GM12891 (cell line): ENCODE data around the gene NAV2.

Source experiments
- DNase-seq: peaks from one replicate; pipeline ENCODE4 v3.0.0; 2011; ENCODE audit warnings: low spot score; ENCODE audit not compliant: insufficient read length
- FAIRE-seq: peaks from 2 replicates; lab custom pipeline; 2011; peaks lifted over from hg19 to GRCh38; lab: Jason Lieb, UNC
- PAX5 ChIP-seq: IDR thresholded peaks from 2 replicates; pipeline ENCODE4 v1.6.1; 2011; ENCODE audit warnings: low read length, moderate library complexity, mild to moderate bottlenecking; ENCODE audit not compliant: insufficient read depth, severe bottlenecking
- POLR2A ChIP-seq: IDR thresholded peaks from 2 replicates; pipeline ENCODE4 v1.6.1; 2011; ENCODE audit warnings: low read depth, low read length, control low read depth
- POLR2AphosphoS5 ChIP-seq: IDR thresholded peaks from 2 replicates; pipeline ENCODE4 v1.6.1; 2011; ENCODE audit warnings: low read depth, low read length, control low read depth
- POU2F2 ChIP-seq: IDR thresholded peaks from 2 replicates; pipeline ENCODE4 v1.6.1; 2011; ENCODE audit warnings: low read depth, mild to moderate bottlenecking, control low read depth, low read length, moderate library complexity
- SPI1 ChIP-seq: IDR thresholded peaks from 2 replicates; pipeline ENCODE4 v1.6.1; 2011; ENCODE audit warnings: low read depth, low read length, control low read depth
- TAF1 ChIP-seq: IDR thresholded peaks from 2 replicates; pipeline ENCODE4 v1.6.1; 2011; ENCODE audit warnings: low read depth, low read length, control low read depth

The NAV2 gene

DNA sequence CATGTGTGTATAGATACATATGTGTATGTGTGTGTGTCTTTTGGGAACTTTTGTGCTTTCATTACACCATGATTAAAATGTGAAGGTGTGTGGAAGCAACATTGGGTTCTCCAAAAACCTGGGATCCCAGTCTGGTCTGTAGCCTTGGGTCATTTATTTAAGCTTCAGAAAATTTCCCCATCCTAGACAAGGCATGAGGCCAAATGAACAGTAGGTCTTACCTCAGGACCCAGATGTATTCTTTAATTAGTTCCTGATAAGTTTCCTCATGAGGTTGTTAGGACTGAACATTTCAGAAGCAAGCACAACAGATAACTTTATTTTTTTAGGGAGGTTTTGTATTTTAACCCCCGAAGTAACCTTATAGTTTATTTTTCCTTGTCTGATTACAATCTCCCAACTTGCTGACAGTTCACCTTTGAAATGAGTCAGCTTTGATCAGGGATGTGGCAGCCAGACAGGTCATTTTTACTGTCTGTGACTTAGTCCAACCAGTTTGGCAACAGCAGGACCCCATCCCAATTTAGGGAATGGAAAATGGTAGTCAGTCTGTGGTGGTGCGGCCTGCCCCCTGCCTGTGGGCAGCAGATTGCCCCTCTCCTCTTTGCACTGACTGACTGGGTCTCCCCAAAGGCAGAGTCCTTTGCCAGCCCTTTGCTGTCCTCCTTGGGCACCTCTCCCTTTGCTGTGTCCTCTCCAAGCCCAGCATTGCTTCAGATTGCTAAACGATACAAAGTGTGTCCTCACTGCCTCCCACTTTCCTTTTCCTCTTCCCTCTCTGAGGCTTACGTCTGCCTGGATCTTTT lies 88.3 kb downstream of the NAV2 start:
- no peak for TF ChIP-seq TAF1
- TF ChIP-seq SPI1, result no peak
- no peak for TF ChIP-seq PAX5
- TF ChIP-seq POLR2A, result no peak
- TF ChIP-seq POLR2AphosphoS5, result no peak
- TF ChIP-seq POU2F2, result no peak
- FAIRE-seq (no peak), DNase-seq (no peak)

DNA sequence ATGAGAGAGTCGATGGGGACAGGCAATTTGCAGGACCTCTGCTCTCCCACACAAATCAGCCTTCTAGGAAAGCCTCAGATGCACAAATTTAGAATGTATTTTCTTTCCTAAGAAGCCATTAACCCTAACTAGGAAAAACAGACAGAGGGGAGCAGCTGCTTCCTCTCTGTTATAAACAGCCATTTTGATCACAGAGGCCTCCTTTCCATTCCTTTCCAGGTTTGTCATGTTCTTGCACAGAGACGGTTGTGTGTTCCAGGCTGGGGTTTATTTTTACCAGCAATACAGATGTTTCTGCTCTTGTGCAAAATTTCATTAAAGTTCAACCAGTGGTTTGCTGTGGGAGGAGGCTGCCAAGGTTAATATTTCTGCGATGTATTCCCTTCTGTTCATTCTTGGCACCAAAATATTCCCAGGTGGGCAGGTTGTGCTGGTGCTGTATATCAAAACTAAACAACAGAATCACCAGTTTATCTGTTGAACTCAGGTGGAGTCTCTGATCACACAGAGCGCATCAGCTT lies 90.2 kb downstream of the NAV2 start:
- no peak for TF ChIP-seq TAF1
- no peak for TF ChIP-seq SPI1
- no peak for TF ChIP-seq POLR2A
- no peak for TF ChIP-seq PAX5
- no peak for TF ChIP-seq POU2F2
- no peak for TF ChIP-seq POLR2AphosphoS5
- DNase-seq (no peak), FAIRE-seq (no peak)

DNA sequence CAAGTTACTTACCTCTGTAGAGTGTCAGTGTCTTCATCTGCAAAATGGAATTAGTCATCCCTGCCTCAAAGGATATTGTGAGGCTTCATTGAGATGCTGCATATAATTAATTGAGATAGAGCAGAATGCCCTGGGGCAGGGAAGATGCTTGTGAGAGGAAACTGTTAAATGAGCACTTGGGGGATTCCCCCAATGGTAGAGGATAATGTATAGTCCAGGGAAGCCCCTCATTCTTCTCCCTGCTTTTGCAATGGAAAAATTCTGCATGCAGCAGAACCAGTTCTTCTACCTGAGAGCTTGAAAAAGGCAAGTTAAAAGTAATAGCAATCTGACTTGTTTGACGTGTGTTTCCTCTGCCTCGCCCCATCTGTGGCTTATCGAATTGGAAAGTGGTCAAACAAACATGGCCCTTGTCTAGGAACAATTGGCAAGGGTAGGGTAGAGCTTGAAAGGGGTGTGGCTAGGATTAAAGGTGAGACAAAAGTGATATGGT lies 90.9 kb downstream of the NAV2 start:
- DNase-seq (no peak), FAIRE-seq (no peak)
- no peak for TF ChIP-seq POLR2AphosphoS5
- no peak for TF ChIP-seq POU2F2
- TF ChIP-seq TAF1, result no peak
- TF ChIP-seq POLR2A, result no peak
- TF ChIP-seq SPI1, result no peak
- TF ChIP-seq PAX5, result no peak

DNA sequence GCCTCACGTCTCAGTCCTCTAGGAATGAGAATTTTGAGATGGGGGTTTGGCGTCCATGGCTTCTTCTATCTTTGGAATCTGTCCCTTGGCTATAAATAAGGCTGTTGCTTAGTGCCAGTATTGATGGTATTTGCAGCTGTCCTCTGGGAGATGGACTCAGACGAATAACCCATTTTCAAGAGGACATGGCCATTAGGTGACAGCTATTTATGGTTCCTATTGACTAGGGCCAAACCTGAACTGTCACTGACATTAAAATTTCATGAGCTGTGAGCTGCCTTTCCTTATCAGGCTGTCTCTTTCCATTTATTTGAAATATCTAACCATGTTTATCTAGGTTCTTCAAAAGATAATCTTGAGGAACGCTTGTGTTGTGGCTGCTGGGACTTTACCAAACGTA lies 92.7 kb downstream of the NAV2 start:
- FAIRE-seq, result no peak
- TF ChIP-seq POLR2AphosphoS5 (no peak), PAX5 (no peak), POLR2A (no peak), SPI1 (no peak), POU2F2 (no peak), TAF1 (no peak)

DNA sequence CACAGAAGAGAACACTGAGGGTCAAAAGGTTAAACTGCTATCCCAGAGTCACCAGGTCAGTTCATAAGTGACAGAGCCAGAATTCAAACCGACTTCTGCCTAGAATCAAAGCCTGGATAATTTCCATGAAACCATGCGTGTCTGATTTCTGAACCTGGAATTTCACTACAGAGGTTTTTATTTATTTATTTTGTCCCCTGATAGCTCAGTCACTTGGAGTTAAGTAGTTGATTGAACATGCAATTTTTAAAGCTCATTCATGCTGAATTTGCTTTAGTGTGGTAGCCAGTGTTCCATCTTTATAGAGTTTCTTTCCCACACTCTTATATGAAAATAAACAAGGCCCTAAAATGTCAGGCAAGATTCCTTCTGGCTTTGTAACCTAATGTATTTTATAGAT lies 93.2 kb downstream of the NAV2 start:
- DNase-seq (no peak), FAIRE-seq (no peak)
- no peak for TF ChIP-seq POLR2AphosphoS5
- no peak for TF ChIP-seq PAX5
- no peak for TF ChIP-seq TAF1
- no peak for TF ChIP-seq POLR2A
- no peak for TF ChIP-seq POU2F2
- no peak for TF ChIP-seq SPI1

More for the DNA sequence above, 92.7 kb downstream of the NAV2 start:
- no peak for DNase-seq

DNA sequence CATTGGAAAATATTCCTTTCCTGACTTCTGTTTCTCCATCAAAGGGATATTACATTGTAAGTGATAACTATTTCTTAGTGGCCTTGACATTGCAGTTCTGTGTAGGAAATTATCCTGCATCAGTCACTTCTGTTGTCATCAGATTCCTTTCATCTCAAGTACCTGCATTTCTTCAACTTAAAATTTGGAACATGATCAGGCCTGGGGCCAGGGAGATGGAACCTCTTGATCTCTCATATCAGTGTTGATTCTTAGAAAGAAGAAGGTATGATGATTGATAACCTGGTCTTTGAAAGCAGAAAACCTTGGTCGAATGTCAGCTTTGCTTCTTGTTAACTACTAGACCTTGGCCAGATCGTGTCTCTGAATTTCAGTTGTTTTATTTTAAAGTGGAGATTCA lies 93.6 kb downstream of the NAV2 start:
- DNase-seq, result no peak
- no peak for FAIRE-seq
- TF ChIP-seq POLR2A, result no peak
- no peak for TF ChIP-seq POU2F2
- no peak for TF ChIP-seq TAF1
- TF ChIP-seq SPI1, result no peak
- TF ChIP-seq PAX5, result no peak
- no peak for TF ChIP-seq POLR2AphosphoS5

DNA sequence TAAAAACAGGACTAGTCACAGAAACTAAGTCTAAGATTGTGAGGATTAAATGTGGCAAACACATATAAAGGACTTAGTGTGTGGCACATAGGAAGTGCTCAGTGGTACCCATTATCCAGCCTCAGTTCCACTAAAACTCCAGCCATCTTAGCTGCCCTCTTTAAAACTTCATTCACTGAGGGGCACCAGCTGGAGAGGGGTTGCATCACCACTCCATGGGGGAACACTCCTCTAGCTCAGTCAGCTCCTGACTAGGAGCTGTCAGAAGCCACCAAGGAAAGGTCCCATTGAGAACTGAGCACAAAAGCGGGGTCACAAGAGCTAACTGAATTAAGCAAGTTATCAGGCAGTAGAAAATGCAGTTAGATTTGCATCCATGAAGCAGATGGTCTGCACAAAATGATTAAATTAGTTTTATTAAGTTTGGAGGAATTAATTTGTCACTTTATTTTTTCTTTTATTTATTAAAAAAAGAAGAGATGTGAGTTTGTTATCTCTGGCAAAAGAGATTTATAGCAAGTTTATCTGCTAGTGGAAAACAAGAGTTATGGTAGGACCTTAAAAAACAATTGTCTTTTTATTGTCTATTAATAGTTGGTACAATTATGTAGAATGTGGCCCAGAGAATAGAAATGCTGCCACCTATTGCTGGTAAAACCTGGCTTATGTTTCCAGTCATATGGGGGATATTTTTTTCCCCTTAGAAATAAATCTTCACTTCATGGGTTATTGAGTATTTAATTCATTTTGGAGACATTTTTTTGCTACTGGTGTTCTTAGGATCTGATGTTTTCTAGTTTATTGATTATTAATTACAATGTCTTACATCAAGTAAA lies 95.7 kb downstream of the NAV2 start:
- FAIRE-seq, result no peak
- DNase-seq, result no peak
- no peak for TF ChIP-seq POU2F2
- TF ChIP-seq TAF1, result no peak
- TF ChIP-seq POLR2A, result no peak
- no peak for TF ChIP-seq POLR2AphosphoS5
- TF ChIP-seq SPI1, result no peak
- TF ChIP-seq PAX5, result no peak

DNA sequence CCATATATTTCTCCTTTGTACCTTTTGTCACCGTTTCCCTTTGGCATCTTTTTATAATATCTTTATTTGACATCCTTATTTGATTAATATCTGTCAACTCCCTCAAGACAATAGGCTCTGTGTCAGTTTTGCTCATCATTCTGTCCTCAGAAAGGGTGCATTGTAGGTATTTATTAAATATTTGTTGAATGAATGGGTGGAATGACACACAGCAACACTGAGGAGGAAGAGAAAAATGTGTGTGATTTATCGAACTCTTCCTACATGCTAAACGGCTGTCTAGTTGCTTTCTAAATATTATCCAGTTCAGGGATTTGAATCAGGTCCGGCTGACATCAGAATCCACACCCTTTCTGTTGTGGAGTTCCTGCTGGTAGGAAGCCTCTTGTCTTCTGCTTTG lies 98.2 kb downstream of the NAV2 start:
- DNase-seq (no peak), FAIRE-seq (no peak)
- TF ChIP-seq PAX5 (no peak), POLR2AphosphoS5 (no peak), SPI1 (no peak), POU2F2 (no peak), POLR2A (no peak), TAF1 (no peak)
